Measurements from ENCODE around the gene CALU.

CALU gene

DNA sequence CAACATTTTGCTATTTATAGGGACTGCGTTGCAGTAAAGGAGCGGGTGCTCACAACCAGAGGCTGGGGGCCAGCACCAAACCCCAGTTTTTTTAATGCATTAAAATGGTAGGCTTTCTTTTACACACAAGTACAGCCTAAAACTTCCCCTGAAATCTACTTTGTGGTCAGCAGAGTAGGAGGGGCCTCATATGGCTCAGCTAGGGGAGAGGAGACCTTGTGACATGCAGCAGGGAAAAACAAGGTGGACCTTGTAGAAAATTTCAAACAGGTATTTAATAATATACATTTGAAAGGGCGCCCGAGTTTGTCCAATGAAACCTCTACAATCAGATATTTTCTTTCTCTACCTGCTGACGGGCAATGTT lies 54.0 kb downstream of the CALU start:
- Histone ChIP-seq H3K9me3 (ENCODE audit: control insufficient read depth, insufficient read depth, low read depth, low read length) (no peaks in the 10 kb centered on the region), H3K36me3 (ENCODE audit: control insufficient read depth in 2 of 2, insufficient read depth in 1 of 2, low read length in 2 of 2) (peaks cover 0 to 17% of the 10 kb centered on the region in 2 experiments; a peak in 2 of 3 replicates), H3K4me3 (ENCODE audit: low read depth, low read length) (no peak overlapping the region), H3K27ac (ENCODE audit: extremely low read depth, low read depth, low read length) (no peak overlapping the region), H3K4me1 (ENCODE audit: control insufficient read depth, insufficient read depth, low read length) (peaks cover 2% of the 10 kb centered on the region; the same call in 1 of the 2 replicates)
- TF ChIP-seq ZNF16 (tag by site-specific recombination; IDR thresholded peaks at IDR 0.05; ENCODE audit: low read depth) (no peak), ELK4 (IDR thresholded peaks at IDR 0.05; ENCODE audit: borderline replicate concordance, low read depth, low read length) (no peak), ZNF692 (tag by site-specific recombination; IDR thresholded peaks at IDR 0.05) (no peak), ZNF624 (tag by site-specific recombination; IDR thresholded peaks at IDR 0.05) (no peak), SCRT1 (tag by site-specific recombination; IDR thresholded peaks at IDR 0.05; ENCODE audit: borderline replicate concordance) (no peak), ZNF837 (tag by site-specific recombination; IDR thresholded peaks at IDR 0.05) (no peak), BCL11B (tag by site-specific recombination; IDR thresholded peaks at IDR 0.05; ENCODE audit: low read depth) (no peak), GLIS2 (tag by site-specific recombination; IDR thresholded peaks at IDR 0.05) (no peak), ZNF449 (tag by site-specific recombination; IDR thresholded peaks at IDR 0.05) (no peak), ZNF521 (tag by site-specific recombination; IDR thresholded peaks at IDR 0.05) (no peak)
- TF ChIP-seq, protein P1, sequence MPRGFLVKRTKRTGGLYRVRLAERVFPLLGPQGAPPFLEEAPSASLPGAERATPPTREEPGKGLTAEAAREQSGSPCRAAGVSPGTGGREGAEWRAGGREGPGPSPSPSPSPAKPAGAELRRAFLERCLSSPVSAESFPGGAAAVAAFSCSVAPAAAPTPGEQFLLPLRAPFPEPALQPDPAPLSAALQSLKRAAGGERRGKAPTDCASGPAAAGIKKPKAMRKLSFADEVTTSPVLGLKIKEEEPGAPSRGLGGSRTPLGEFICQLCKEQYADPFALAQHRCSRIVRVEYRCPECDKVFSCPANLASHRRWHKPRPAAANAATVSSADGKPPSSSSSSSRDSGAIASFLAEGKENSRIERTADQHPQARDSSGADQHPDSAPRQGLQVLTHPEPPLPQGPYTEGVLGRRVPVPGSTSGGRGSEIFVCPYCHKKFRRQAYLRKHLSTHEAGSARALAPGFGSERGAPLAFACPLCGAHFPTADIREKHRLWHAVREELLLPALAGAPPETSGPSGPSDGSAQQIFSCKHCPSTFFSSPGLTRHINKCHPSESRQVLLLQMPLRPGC (tag by site-specific recombination; IDR thresholded peaks at IDR 0.05) = no peak
- TF ChIP-seq, protein P2, sequence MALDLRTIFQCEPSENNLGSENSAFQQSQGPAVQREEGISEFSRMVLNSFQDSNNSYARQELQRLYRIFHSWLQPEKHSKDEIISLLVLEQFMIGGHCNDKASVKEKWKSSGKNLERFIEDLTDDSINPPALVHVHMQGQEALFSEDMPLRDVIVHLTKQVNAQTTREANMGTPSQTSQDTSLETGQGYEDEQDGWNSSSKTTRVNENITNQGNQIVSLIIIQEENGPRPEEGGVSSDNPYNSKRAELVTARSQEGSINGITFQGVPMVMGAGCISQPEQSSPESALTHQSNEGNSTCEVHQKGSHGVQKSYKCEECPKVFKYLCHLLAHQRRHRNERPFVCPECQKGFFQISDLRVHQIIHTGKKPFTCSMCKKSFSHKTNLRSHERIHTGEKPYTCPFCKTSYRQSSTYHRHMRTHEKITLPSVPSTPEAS (tag by site-specific recombination; IDR thresholded peaks at IDR 0.05) = no peak
- ChIA-PET CTCF (no interaction called here), POLR2A (no interaction called here)

- H3K4me3 ChIP-seq (ENCODE audit: low read depth, low read length) = no peak overlapping the region
- POLR2A ChIA-PET = no interaction called here
Observed at GRCh38 chr7:128794020-128794419, 54.9 kb downstream of the CALU start.

More at GRCh38 chr7:128794020-128794419, 54.9 kb downstream of the CALU start:
- Histone ChIP-seq H3K9me3 (ENCODE audit: control insufficient read depth, insufficient read depth, low read depth, low read length) (no peaks in the 10 kb centered on the region), H3K27ac (ENCODE audit: extremely low read depth, low read depth, low read length) (no peak overlapping the region), H3K36me3 (ENCODE audit: control insufficient read depth in 2 of 2, insufficient read depth in 1 of 2, low read length in 2 of 2) (peaks cover 0 to 17% of the 10 kb centered on the region in 2 experiments; a peak in 2 of 3 replicates), H3K4me1 (ENCODE audit: control insufficient read depth, insufficient read depth, low read length) (peaks cover 2% of the 10 kb centered on the region; the same call in 1 of the 2 replicates)
- TF ChIP-seq, protein P3, sequence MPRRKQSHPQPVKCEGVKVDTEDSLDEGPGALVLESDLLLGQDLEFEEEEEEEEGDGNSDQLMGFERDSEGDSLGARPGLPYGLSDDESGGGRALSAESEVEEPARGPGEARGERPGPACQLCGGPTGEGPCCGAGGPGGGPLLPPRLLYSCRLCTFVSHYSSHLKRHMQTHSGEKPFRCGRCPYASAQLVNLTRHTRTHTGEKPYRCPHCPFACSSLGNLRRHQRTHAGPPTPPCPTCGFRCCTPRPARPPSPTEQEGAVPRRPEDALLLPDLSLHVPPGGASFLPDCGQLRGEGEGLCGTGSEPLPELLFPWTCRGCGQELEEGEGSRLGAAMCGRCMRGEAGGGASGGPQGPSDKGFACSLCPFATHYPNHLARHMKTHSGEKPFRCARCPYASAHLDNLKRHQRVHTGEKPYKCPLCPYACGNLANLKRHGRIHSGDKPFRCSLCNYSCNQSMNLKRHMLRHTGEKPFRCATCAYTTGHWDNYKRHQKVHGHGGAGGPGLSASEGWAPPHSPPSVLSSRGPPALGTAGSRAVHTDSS (tag by site-specific recombination; IDR thresholded peaks at IDR 0.05) = peak; percentile 88
- no peak for TF ChIP-seq ZNF660 (tag by site-specific recombination; IDR thresholded peaks at IDR 0.05)
- CTCF ChIA-PET = interaction anchor here (0.6 kb wide), 1 partner anchor 294 kb away, joined by 3 read pairs; no protein-coding TSS in a partner anchor
